Measurements from ENCODE around the gene C20orf96.
A peak's percentile ranks its signal among the peaks of the same experiment; 100 is the strongest.

The C20orf96 gene

DNA sequence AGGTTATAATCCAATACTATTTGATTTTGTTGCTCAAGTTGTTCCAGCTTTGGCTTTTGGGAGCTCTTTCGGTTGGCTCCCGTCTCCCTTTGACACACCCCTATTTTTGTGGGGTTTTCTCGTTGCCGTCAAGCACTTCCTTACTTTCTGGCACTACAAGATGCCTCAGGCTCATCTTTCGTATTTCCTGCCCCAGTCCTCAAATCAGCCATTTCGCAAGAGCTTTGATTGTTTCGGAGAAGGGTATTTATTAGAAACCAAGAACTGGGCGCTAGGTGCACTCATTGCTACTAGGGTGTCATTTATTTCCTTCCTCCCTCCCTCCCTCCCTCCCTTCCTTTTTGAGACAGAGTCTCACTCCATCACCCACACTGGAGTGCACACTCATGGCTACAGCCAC is 21.5 kb upstream of the C20orf96 start:
- no peak for DNase-seq

DNA sequence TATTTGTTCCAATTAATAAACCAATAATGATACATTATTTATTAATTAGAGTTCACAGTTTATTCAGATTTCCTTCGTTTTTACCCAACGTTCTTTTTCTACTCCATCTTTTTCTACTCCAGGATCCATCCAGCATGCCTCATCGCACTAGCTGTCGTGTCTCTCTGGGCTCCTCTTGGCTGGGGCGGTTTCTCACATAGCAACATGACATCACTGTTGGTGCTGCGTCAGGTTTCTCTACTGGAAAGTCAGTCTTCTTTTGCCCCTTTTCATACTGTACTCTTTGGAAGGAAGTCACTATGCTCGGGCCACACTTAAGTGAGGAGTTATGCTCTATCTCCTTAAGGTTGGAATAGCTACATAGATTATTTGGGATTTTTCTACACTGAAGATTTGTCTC is 21.1 kb upstream of the C20orf96 start:
- DNase-seq, result no peak

DNA sequence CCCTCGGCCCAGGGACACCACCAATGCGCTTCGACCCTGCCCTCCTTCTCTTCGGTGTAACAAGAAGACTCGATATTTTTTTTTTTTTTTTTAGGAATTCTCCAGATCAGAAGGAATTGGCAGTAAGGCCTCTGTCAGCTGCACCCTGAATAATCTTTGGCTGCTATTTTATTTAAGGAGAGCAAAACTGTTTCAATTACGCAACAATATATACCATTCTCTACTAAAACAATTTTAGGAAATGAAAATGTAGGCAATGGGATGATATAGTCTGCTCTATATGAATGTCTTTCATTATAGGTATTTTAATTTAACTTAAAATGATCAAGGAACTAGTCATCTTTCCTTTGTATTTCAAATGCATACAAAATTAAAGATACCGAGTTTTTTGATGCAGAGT is 20.1 kb upstream of the C20orf96 start:
- DNase-seq, result no peak

DNA sequence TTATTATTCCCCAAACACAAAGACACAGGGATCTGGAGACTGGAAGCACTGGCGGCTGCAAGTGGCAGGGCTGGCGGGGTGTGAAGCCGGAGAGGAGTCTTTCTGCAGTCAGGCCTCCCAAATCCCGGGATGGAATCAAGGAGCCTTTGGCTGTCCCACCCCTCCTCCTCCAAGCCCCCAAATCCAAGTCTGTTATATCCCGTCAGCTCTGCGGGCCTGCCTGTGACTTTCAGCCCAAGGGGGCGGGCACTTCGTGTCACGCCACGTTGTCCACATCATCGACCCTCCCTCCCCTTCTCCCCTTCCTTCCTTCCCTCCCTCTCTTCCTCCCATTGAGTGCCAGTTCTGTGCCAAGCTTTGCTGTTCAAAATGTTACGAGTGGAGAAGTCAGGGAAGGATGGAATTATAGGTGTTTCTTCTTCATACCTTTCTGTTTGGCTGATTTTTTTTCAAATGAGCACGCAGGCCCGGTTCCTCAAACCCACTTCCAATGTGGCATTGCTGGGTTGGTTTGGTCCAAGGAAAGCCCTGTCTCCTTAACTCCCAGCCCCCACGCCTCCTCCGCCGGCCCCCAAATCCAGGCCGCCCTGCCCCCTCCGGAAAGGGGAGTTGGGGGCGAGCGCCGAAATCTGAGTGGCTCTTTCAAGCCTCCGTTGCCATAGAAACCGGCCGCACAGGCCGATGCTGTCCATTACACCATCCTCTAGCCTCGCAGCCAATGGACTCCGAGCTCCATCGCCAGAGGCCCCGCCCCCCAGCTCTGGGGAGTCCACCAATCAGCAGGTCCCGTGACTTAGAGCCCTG is 19.5 kb upstream of the C20orf96 start:
- DNase-seq, result peak; percentile 93 to 98

DNA sequence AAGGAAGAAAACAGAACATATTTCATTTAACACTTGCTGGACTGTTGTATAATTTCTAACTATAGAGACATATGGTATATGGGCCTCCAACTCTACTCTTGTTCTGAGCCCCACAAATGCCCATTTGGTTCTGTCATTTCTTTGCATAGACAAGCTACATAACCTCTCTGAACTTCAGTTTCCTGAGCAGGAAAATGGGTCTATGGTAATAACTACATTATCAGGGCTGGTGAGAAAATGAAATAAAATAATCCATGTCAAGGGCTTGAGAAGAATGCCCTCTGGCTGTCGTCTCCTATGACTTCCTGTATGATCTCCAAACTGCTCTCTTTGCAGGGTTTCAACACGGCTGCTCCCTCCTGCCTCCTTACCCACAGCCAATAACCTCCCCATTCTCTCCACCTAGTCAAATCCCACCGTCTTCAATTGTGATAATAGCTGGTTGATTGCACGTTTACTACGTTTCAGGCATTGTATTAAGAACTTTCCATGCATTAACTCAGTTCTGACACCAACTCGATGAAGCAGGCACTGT is 18.8 kb upstream of the C20orf96 start:
- no peak for DNase-seq

DNA sequence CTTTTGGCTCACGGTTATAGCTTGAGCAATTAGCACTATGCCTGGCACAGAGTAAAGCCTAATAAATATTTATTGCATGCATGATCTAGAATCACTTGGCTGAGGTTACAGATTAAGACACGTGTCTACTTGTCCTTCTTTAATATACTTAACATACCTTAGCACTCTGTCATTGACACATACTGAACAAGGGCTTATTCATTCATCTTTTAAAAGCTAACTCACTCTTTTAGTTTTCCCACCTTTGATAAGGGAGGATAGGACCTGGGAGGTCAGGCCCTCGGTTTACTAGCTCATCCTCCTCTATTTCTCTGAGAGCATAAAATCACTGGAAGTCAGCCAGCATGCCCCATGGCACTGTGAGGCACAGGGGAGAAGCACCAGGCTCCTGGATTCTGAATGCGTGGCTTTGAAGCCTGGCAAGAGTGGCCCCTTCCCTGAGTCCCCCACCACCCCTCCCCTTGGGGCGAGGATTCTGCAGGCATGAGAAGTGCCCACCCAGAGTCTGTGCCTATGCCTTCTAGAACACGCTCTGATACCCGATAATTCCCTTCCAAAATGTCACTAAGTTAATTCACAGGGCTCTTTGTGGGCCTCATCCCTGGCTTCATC is 18.0 kb upstream of the C20orf96 start:
- DNase-seq, result no peak

DNA sequence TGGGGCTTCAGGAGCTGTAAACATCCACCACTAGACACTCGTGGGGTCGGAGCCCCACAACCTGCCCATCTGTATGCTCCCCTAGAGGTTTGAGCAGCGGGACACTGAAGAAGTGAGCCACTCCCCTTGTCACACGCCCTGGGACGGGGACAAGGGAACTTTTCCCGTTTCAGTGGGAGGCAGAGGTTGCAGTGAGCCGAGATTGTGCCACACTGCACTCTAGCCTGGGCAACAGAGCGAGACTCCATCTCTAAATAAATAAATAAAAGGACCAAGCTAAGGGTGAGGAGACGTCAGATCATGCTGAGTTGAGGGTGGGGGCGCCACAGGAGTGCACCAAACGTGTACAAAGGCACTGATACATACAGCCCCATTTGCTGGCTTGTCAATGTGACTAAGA is 15.2 kb upstream of the C20orf96 start:
- DNase-seq, result no peak

DNA sequence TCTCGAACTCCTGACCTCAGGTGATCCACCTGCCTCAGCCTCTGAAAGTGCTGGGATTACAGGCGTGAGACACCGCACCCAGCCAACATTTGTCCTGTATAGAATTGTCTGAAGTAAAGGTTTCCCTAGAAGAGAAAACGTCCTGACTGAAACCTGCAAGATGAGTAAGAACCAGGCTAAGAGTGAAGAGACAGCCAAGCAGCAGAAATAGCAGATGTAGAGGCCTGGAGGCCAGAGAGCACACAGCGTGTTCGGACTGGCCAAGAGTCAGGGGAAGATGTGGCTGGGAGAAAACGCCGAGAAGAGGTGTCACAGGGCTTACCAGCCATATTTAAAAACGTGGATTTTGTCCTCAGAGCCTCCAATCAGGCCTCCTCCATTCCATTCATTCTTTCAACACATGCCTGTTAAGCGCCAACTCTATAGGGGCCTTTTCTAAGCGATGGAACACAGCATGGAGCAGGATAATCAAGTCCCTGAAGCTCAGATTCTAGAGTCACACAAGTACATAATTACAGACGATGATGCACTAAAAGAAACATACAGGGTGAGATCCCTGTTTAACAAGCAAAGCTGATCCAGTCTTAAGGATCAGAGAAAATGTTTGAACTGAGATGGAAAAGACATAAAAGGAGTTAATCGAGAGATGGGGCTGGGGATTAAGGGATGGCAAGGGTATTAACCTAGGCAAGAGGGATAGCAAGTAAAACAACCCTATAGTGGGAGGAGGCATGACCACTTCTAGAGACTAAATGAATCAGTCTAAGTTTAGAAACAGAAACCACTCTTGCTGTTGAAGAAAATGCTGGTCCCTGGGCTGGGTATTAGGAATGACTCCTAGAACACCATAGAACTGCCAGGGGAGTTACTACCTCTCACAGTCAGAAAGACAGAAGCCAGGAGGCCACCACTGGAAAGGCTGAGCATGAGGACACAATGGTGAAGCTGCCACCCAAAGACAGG is 11.6 kb upstream of the C20orf96 start:
- no peak for DNase-seq

DNA sequence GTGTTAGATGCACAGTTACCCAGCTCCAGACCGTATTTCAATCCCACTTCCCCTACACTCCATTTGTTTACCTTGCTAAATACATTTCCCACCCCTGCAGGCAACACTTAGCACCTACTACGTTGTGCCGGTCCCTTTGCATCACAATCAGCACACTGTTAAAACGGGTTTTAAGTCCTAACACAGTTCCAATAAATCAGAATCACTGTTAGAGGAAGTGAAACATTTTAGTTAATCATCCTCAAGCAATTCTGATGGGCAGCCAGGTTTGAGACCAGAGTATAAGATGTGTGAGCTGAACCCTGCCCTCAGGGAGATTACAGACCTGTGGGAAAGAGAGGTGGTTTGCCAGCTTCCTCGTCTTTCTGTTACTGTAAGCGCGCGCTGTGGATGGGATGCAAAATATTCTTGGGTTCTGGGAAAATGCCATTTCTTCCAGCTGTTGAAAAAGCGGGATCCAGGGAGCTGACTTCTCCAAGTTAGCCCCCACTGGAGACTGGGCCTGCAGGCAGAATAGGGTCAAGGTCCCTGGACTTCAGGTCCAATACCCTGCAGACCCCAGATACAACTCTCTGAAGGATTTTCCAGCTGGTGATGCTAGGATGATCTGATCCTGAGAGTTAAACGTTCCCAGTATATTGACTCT is 9.9 kb upstream of the C20orf96 start:
- no peak for DNase-seq

DNA sequence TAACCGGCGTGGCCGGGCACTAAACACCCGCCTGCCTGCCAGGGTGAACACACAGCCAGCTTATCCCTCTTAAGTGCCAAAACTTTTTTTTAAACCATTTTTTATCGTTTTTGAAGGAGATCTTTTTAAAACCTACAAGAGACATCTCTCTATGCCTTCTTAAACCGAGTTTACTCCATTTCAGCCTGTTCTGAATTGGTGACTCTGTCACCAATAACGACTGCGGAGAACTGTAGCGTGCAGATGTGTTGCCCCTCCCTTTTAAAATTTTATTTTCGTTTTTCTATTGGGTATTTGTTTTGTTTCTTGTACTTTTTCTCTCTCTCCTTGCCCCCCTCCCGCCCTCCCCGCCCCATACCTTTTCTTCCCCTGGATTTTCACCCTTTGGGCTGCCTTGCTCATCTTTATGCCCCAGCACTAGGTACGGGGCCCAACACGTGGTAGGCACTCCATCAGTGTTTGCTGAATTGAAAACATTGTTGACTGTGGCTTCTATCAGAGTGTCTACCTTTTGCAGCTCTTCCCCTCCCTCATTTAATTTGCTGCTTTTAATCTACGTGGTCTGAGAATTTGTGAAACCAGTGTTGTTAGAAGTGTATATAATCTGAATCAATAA is 8.3 kb upstream of the C20orf96 start:
- DNase-seq, result no peak

DNA sequence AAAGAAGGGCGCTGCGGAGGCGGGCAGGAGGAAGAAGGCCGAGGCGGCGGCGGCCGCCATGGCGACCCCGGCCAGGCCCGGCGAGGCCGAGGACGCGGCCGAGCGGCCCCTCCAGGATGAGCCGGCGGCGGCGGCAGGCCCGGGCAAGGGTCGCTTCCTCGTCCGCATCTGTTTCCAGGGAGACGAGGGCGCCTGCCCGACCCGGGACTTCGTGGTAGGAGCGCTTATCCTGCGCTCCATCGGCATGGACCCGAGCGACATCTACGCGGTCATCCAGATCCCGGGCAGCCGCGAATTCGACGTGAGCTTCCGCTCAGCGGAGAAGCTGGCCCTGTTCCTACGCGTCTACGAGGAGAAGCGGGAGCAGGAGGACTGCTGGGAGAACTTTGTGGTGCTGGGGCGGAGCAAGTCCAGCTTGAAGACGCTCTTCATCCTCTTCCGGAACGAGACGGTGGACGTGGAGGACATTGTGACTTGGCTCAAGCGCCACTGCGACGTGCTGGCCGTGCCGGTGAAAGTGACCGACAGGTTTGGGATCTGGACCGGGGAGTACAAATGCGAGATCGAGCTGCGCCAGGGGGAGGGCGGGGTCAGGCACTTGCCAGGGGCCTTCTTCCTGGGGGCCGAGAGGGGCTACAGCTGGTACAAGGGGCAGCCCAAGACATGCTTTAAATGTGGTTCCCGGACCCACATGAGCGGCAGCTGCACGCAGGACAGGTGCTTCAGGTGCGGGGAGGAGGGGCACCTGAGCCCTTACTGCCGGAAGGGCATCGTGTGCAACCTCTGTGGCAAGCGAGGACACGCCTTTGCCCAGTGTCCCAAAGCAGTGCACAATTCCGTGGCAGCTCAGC is 7.6 kb upstream of the C20orf96 start:
- DNase-seq, result peak; percentile 69 to 89

DNA sequence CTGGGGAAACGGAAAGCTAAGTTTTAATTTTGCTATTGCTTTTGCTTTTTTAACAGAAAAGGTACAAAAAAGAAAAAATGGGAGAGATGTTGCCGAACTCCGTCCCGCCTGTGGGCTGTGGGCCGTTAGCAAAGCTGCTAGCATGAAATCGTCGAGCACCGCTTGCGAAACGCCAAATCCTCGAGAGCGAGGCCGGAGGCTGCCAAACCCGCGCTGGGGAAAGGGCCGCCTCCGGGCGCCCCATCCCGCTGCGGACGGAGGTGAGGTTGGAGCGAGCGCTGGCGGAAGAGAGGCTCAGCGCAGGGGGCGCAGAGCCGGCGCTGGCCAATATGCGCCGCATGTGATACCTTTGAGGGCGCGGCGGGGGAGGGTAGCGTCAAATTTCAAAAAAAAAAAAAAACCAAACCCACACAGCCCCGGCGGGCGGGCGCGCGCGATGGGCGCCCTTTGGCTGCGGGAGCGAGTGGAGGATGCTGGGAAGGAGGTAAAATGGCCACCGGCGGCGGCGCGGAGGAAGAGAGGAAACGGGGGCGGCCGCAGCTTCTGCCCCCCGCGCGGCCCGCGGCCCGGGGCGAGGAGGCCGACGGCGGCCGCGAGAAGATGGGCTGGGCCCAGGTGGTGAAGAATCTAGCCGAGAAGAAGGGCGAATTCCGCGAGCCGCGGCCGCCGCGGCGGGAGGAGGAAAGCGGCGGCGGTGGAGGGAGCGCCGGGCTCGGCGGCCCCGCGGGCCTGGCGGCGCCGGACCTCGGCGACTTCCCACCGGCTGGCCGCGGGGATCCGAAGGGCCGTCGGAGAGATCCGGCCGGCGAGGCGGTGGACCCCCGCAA is 6.8 kb upstream of the C20orf96 start, which contains the start of gene ZCCHC3:
Gene ZCCHC3, plus strand, starts transcription at position 473 of the 827 bp plus-strand sequence. Its CDS starts 17 bp downstream, at position 490.
- peak; percentile 90 to 98 for DNase-seq

DNA sequence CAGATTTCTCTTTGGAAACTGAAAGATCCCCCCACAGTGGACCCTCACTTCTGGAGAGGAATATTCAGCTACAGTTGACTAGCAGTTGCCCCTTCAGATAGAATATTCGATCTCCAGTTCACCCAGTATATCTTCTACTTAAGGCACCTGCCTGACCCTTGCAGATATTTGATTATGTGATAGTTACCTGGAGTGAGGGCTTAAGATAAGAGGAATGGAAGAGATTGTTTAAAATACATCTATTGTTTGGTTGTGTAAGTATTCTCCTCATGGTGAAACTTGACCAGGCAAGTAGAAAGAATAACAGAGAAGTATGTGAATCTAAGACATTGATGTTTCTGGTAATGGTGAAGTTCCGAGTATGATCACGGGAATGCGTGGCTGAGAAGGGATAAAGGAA is 5.3 kb upstream of the C20orf96 start:
- no peak for DNase-seq

DNA sequence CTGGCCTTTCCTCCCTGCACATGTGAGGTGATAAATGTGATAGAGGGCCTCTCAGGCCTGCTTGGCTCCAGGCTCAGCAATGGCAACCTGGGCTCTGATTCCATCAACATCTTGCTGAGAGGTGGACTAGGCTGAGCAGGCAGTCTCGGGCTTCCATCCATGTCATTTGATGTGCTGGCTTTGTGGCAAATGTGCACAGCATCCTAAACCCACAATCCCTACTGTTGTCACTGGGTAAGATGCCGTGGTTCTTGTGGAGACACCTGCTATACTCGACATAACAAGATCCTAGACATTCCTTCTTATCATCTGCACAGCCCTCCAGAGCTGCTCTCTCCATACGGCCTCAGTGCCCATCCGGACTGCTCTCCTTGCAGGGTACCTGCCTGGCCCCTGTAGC is 4.1 kb upstream of the C20orf96 start:
- no peak for DNase-seq

DNA sequence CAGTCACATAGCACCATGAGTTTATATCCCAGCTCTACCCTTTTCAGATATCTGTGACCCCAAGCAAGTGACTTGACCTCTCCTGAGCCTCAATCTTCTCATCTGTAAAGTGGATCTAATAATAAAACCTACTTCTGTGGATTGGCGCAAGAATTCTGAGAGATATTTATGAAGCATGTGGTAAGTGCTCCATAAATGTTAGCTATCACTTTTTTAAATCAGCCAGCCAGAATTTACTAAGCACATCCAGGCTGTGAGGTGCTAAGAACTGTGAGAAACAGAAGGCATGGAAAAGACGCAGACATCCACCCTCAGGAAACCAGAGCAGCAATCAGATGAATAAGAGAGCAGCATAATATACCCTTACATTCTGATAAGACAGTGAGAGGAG is 862 bp downstream of the C20orf96 start:
- DNase-seq, result no peak

DNA sequence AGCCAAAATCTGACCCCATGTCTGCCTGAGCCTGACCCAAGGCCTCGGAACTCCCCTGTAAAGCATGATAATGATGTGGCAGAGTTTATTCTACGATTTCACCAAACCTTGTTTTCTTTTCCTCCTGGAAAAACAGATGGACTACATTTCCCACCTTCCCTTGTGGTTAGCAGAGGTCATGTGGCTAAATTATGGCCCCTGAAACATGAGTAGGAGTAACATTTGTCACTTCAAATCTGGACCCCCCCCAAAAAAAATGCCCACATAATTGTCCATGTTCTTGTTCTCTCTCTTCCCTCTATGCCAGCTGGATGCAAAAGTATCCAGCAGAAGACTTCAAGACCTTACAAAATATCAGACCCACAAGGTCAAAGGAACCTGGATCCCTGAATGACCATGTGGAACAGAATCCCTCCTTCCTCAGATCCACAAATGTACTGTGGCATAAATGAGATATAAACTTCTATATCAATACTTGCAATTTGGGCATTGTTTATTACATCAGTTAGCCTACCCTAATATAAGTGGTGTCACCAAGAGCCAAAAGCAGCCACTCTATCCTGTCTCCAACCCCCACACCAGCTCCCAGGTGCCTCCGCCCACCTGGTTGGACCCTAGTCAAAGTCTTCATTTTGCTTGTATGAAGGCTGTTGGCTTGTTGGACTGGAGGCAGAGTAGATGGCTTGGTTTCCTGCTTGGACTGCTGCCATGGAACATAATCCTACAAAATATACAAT is 1.4 kb downstream of the C20orf96 start:
- no peak for DNase-seq

DNA sequence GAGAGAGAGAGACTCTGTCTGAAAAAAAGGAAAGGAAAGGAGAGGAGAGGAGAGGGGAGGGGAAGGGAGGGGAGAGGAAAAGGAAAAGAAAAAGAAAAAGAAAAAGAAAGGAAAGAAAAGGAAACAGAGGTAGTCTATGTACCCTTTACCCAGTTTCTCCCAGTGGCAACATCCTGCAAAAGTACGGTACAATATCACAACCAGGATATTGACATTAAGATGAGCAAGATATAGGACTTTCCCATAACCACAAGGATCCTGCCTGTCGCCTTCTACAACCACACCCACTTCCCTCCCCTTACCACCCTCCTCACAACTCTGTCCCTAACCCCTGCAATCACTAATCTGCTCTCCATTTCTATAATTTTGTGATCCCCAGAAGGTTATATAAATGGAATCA is 4.0 kb downstream of the C20orf96 start:
- no peak for DNase-seq

DNA sequence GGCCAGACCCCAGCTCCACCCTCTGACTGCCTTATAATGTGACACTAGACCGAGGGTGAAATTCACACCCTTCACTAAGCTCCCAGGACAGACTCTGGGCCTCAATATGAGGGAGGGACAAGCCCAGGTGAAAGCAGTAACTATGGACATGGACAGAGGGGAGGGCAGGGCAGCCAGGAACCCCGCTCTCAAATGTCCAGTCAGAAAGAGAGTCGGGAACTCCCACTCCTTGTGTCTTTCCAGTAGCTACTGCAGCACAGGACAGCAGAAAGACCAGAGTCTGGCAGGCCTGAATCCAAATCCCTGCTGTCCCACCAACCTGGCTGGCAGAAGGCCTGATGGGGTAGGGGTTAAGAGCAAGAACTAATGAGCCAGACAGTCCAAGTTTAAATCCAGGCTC is 6.4 kb downstream of the C20orf96 start:
- no peak for DNase-seq

Measured in NCI-H526 (cell line).